Measurements from ENCODE around the gene IFT122. TPM values are rescaled to one million over a fixed set of nuclear protein-coding genes. Genes with fewer than 3 reads are reported as not detected.
"Not testable (repeated sequence)": the region's sequence is repeated elsewhere in the genome, so short reads cannot be mapped to it uniquely, and the experiment has no call there.

IFT122 gene
- total RNA-seq, 1 donor from 2014 or later = 28.6 TPM

- DNase-seq (ENCODE audit: low spot score) = no peak
Measured at GRCh38 chr3:129474984-129475804, 35.2 kb downstream of the IFT122 start.

DNA sequence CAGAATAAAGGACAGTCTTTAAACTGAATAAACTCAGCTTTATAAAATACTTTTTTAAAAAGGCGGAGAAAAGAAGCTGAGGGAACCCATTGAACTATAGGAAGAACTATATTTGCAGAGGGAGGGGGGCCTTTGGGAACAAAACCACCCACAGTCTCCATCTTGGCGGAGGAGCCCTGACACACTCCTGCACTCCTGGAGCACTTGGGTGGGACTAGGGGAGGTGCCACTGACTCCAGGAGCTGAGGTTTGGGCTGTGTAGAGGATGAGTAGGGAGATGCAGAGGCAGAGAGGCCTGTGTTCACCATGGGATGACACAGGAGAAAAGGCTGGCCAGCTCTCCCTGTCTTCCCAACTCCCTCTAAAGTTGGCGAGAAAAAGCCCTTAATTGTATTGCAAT is 35.8 kb downstream of the IFT122 start:
- DNase-seq (ENCODE audit: low spot score) = no peak

DNA sequence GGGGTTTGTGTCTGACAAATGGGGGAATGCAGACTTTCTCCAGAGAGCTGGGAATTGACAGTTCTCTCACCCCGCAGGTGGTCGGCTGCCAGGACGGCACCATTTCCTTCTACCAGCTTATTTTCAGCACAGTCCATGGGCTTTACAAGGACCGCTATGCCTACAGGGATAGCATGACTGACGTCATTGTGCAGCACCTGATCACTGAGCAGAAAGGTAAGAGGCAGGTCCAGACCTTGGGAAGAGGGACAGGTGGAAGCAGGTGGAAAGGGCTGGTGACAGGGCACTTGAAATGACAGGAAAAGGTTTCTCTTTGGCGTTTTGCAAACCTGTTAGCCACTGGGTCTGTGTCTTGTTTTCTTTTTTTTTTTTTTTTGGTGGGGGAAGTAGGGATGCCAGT is 36.6 kb downstream of the IFT122 start:
- no peak for DNase-seq (ENCODE audit: low spot score)

DNA sequence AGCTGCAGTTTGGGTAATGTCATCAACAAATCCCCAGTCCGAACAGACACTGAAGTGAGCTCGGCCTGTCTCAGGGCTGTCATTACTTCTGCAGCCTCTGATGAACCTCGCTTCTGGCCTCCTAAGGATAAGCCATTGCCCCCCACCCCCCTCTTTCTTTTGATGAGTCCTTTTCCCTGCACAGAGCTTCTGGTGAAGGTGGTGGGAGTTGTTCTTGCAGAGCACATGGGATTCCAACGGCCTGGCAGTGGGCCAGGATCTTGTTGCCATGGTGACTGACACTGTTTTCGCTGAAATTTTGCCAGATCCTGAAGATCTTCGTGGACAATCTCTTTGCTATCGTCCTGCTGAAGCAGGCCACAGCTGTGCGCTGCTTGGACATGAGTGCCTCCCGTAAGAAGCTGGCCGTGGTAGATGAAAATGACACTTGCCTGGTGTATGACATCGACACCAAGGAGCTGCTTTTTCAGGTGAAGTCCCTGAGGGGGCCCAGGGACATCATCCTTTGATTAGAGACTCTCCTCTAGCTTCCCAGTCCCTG is 41.3 kb downstream of the IFT122 start:
- not testable (repeated sequence) for DNase-seq (ENCODE audit: low spot score)

DNA sequence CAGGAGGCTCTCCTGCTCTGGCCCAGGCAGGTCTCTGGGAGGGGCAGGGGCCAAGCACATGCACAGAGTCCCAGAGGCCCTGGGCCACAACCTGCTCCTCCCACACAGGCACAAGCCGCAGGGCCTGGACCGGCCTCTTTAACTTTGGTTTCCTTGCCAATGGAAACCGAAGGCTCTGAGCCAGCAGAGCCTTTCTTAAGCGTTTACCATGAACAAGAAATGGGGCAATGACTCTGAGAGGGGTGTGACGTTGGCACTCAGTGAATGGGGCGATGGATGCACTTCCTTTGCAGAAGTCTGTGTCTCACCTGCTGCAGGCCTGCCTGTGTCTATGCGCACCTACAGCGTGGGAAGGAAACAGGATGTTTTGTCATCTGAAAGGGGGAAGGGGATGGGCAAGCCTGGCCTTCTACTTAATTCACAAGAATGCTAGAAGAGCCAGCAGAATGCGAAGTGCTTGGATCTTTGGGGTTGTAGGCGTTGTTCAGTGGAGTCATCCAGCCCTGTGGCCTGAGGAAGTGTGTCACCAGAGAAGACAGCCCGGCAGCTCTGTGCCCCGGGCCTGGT is 41.8 kb downstream of the IFT122 start:
- no peak for DNase-seq (ENCODE audit: low spot score)

DNA sequence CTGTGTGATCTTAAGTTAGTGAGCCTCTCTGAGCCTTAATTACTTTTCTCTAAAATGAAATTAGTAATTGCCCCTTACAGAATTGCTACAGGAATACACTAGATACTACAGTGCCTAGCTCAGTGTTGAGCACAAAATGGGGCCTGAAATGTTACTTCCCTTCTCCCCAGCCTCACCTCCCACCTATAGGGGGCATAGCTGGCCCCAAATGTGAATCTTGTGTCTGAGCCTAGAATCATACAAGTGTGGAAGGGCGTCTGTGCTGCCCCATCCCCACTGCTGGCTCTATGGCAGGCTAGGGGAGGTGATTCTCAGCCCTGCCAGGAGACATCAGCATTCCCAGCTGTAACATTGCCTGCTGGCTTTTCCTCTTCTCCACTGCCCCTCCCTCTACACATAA is 42.7 kb downstream of the IFT122 start:
- DNase-seq (ENCODE audit: low spot score) = no peak

- DNase-seq (ENCODE audit: low spot score) = no peak
Measured at GRCh38 chr3:129483870-129484269, 43.8 kb downstream of the IFT122 start.

GRCh38 chr3:129485146-129485545 is 45.1 kb downstream of the IFT122 start:
- not testable (repeated sequence) for DNase-seq (ENCODE audit: low spot score)

- peak; percentile 82 for DNase-seq (ENCODE audit: low spot score)
Measured at GRCh38 chr3:129485721-129486663, 46.0 kb downstream of the IFT122 start.

DNA sequence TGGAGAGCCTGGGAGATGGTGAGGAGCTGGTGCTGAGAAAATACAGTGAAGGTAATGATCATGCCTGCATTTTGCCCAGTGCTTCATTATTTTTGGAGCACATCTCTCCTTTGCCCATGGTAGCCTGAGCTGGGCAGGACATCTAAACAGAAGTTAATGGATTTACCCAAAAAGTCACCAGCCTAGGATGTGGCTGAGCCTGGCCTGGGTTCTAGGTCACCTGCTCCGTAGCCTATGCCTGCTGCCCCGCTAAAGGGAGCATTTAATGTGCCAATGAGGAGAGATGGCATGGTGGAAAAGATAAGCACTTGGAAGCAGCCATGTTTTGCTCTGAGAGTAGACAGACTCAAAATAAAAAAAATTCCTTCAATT is 46.6 kb downstream of the IFT122 start:
- no peak for DNase-seq (ENCODE audit: low spot score)

GRCh38 chr3:129487183-129487867 is 47.3 kb downstream of the IFT122 start:
- no peak for DNase-seq (ENCODE audit: low spot score)

GRCh38 chr3:129487868-129488335 is 47.9 kb downstream of the IFT122 start:
- not testable (repeated sequence) for DNase-seq (ENCODE audit: low spot score)

- DNase-seq (ENCODE audit: low spot score) = not testable (repeated sequence)
Measured at GRCh38 chr3:129489258-129489657, 49.2 kb downstream of the IFT122 start.

DNA sequence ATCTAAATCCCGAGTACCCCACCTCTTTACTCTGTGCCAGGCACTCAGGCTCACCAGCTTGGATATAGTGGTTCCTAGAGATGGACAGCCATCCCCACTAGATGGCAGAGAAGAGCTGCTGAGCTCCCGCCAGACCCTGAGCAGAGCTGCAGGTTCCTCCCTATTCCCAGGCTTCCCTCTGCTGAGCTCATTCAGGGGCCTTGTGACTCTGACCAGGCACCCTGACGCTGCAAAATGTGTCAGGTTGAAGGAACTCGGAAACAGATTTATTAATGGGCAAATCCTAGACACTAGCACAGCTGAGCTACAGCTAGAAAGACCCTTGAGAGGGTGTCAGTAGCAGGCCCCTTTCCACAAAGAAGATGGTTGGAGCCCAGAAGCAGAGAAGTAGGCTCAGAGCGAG is 50.2 kb downstream of the IFT122 start:
- DNase-seq (ENCODE audit: low spot score) = peak; percentile 86

DNA sequence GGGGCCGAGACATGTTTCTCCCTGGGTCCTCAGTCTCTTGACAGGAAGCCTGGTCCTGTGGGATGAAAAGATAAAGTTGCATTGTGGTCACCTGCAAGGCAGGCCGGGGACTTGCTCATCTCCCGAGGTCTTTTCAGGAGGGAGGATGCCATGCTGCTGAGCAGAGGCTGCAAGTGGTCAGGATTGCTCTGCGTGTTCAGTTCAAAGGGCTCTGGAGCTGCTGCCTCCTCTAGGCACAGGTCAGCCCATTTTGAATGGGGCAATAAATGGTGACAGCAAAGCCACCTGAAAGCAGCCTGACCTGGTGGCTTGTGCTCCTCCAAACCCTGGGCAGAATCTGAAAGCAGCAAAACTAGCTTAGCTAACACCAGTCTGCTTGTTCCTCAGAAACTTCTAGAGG is 51.1 kb downstream of the IFT122 start:
- not testable (repeated sequence) for DNase-seq (ENCODE audit: low spot score)

DNA sequence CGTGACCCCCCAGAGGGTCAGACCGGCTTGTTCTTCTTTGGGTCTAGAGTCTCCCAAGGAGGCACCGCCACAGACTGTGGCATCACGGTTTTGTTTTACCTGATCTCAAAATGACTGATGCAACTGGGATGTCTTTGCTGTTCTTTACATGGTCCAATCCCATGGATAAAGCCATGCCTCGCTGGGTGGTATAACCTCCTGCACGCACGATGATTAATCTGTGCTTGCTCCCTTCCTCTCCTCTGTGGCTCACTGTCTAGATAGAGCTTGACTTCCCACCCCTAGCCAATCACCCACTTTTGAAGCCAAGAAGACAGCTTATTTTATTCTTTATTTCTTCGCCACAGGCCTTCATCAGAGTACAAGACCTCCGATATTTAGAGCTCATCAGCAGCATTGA is 51.8 kb downstream of the IFT122 start:
- DNase-seq (ENCODE audit: low spot score) = no peak

DNA sequence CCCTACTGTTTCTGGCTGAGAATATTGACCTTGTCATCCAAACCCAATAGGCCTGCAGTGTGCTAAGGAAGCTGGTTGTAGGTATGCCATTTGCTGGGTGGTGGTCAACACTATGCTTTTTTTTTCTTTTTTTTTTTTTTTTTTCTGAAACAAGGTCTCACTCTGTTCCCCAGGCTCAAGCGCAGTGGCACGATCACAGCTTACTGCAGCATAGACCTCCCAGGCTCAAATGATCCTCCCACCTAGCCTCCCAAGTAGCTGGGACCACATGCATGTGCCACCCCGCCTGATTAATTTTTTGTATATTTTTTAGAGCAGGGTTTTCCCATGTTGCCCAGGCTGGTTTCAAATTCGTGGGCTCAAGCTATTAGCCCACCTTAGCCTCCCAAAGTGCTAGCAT is 52.7 kb downstream of the IFT122 start:
- no peak for DNase-seq (ENCODE audit: low spot score)

GRCh38 chr3:129493206-129493605 is 53.2 kb downstream of the IFT122 start:
- no peak for DNase-seq (ENCODE audit: low spot score)

GRCh38 chr3:129494499-129494898 is 54.5 kb downstream of the IFT122 start:
- not testable (repeated sequence) for DNase-seq (ENCODE audit: low spot score)

DNA sequence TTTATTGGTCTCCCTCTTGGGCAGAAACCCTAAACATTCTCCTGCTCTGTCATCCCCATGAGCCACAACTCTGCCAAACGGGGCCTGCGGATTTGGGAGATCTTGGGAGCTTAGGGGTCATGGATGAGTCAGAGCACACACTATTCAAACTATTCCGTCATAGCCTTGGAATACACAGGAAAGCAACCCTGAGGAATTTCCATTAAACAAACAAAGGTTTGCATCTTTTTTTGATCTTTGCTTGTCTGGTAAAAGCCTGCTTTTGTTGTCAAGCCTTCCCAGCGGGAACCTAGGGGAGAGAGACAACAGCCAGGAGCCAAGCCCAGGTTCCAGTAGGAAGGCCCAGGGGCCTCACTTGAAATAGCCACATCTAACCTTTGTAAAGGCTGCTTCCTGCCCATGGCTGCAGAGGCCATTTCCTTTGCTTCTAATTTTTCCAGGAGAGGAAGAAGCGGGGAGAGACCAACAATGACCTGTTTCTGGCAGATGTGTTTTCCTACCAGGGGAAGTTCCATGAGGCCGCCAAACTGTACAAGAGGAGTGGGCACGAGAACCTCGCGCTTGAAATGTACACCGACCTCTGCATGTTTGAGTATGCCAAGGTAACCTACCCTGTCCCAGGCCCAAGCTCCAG is 55.1 kb downstream of the IFT122 start:
- not testable (repeated sequence) for DNase-seq (ENCODE audit: low spot score)

DNA sequence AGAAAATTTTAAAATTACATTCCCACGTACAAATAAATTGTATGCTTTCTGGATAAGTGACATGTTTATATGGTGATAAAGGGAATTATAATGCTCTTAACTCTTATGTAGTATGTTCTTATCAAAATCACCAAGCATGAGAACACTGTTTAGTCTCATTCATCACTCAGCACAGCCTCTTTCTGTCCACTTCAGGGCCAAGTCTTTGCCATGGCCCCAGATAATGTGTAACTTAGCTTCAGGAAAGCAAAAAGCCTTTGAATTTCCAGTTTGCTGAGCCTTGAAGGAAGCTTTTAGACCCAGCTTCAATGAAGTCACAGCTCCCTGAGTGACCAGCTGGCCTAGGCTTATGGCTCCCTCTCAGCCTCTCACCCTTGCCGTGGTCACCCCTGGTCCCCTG is 57.9 kb downstream of the IFT122 start:
- DNase-seq (ENCODE audit: low spot score) = not testable (repeated sequence)

All from mucosa of gallbladder (tissue), 1 donor.